Measurements from ENCODE around the gene CEL. TPM values are rescaled to one million over a fixed set of nuclear protein-coding genes. Genes with fewer than 3 reads are reported as not detected.

Gene CEL
- polyA plus RNA-seq, 12 donors = 0.97 to 20.3 (median 1.7) TPM; not detected in 1

DNA sequence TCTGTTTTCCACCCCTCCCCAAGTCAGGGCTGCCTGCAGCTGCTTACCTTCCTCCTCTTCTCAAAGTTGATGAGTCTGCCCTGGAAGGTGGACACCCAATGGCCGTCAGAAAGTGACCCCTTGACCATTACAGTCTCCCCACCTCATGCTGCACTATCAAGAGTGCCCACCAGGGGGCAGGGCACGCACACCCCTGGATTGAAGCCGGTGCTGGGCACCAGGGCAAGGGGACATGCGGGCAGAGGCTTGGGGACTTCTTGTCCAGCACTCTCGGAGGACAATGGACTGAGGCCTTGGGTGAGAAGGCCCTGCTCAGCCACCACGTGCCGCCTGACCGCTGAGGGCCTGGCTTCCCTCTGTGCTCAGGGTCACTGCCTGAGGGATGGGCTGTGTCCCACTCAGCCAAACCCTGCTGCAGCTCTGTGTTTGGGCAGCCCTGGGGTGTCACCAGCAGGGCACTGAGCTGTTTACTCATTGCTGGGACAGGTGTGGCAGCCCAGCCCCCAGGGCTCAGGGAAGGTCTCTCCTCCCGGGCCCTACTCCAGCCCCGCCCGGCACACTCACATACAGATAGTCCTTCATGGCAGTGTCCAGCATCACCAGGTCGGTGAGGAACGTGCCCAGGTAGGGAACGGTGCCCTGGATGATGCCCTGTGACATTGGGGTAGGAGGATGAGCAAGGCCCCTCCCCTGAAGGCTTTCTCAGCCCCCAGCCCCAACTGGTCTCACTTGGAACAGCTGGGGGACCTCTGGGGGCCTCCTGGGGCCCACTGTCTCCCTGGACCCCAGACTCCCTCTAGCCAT is 41.6 kb downstream of the CEL start:
- peak; percentile 42 for DNase-seq

DNA sequence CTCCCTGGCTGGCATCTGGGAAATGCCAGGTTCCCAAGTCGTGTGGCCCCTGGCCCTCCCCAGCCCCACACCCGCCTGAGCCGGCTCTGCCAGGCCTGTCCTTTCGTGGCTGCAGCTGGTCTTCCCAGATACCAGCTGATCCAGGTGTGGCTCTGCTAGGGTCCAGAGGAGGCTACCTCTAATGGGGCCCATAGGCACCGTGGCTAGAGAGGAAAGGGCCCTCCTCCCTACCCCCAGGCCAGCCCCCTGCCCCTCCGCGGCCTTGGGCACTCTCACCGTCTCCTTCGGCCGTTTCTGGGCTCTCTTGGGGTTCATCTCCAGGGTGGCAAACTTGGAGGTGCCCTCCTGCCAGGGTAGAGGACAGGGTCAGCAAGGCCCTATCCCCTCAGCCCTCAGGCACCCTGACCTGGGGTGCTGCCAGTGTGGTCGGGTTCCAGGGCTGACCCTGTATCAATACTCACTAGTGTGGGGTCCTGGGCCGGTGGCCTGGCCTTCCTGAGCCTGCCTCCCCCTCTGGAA is 42.3 kb downstream of the CEL start:
- no peak for DNase-seq

DNA sequence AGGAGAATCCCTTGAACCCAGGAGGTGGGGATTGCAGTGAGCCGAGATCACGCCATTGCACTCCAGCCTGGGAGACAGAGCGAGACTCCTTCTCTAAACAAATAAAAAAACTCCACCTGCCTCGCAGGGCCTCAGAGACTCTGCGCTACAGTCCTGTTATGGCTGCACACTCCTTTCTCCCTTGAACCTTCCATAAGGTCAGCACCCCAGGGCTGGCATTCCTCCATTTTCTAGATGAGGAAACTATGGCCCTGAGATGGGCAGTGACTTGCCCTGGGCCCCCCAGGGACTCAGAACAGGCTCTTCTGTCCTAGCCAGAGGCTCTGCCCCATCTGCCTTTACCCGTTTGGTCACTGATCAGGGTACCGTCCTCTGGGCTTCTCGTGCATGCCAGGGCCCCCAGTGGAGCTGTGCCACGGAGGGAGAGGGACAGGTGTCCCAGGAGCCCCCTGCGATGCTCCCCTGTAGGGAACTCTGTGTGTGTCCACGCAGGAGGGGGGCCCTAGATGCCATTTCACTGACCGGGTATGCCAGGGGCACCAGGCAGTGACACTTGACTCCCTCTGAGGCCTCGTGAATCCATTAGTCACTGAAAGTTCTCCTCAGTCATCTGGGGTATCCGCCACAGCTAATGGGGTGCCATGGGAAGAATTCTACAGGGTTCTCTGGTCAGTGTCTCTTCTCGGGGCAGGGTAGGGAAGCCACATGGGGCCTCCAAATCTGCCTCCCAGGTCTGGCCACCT is 43.1 kb downstream of the CEL start:
- DNase-seq = no peak

DNA sequence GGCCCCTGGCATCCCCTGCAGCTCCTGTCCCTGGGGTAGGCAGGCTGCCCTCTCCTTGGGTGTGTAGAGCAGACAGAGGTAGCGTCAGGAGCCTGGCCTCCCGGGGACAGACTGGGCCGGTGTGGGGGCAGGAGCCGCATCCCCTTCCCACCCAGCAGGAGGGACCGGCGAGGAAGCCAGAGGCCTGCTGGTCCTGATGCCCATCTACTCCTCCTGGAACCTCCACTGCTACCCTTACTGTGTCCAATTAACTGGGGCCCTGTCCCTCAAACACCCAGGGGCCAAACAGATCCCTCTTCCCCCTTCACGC is 43.6 kb downstream of the CEL start:
- no peak for DNase-seq

DNA sequence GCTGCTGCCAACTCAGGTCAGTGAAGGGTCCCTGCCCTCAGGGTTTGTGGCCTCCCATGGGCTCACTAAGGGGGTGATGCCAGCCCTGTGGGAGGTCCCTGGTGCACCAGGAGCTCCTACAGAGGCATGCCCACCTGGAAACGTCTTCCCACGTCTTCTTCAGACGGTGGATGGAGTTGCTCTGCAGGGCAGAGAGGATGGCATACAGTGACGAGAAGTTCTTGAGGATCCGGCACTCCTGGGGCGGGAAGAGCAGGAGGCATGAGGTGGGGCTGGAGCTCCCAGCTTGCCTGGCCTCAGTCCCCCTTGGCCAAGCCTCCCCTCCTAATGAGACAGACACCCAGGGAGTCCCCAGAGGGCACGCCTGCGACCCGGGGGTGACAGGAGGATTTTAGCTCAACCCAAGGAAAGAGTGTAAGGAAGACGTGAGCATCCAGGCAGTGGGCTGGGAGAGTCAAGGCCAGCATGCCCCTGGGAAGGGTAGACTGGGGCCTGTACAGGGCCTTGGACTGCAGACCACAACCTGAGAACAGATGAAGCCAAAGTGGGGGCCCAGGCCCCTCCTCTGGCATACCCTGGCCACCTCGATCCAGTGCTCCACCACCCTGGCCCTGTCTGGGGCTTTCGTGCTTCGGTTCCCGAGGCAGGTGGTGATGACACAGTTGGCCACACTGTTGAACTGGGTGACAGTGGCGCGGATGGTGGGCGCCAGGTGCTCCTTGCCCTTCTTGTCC is 44.9 kb downstream of the CEL start:
- DNase-seq = no peak

DNA sequence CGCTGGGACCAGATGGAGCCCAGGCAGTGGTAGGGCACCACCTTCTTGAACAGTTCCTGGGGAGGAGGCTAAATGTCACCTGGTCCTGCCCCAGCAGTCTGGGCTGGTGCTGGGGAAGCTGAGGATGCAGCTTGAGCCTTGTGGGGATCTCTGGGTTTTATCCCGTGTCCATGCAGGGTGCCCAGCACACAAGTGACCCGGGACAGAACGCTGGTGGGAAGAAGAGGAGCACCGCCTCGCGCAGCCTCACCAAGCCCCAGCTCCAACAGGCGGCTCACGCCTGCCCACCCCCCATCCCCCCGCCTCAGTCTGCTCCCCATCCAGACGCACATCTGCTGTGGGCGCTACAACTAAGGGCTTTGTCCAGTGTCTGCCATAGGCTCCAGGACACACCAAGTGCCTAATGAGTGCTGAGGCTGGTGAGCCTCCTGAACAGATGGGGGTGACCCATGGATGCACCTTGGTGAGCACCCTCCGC is 45.5 kb downstream of the CEL start:
- DNase-seq = no peak

DNA sequence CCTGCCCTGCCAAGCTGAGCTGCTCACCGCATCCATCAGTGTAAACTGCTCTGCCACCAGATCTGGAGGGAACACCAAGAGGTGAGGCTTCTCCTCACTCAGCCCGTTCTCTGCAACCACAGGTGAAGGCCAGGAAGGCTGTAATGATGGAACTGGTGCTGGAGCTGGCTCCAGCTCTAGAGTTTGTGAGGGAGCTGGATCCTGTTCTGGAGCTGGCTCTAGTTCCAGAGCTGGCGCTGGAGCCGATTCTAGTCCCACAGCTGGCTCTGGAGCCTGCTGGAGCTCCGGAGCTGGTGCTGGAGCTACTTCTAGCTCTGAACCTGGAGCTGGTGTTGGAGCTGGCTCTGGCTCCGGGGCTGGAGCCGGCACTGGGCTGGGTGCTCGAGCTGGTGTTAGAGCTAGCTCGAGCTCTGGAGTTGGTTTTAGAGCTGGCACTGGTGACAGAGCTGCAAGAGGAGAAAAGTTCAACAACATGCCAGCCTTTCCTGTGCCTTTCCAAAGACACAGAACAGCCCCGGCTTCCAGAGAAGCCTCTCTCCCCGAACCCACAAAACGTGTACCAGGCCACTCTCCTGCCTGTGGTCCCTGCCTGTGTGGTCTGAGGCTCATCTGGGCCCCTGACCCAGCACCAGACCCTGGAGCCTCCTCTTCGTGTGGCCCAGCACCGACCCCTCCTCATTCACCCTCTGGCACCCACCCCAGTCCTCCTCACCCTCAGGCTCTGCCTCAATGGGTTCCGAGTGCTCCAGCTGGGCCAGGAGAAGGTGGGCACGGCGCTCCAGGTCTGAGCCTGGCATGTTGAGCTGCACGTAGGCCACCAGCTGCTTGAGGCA is 46.4 kb downstream of the CEL start:
- no peak for DNase-seq

DNA sequence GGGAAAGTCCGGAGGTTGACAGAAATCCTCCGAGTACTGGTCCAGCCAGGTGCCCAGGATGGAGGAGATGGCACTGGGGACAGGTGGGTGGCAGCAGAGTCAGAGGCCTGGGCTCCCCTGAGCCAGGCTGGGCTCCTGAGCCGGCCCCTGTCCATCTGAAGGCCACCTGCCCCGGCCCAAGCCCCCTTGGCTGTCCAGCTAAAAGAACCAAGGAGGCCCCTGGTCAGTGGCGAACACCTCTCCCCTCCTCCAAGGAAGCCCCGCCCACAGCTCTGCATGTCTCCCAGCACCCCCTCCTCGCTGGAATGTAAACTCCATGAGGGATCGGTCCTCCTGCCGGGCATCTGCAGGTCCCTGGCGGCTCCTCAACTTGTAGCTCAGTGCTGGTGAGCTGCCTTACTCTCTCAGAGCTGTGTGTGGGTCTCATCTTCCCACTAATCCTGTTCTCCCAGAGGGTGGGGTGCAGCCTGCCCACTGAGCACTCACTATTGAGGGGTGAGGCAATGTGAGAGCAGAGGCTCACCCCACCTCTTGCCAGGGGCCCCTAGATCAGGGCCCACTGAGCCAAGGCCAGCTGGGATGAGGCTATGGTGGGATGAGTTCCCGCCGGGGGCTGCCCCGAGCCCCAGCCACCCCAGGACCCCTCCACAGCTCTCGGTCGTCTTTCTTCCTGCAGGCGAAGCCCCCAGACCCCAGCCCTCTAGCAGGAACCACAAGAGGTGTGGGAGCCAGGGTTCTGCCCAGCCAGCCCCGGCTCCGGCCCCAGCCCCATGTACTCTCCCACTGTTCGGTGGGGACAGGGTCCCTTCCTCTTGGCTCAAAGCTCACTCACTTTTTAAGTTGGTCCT is 47.2 kb downstream of the CEL start:
- DNase-seq = no peak

DNA sequence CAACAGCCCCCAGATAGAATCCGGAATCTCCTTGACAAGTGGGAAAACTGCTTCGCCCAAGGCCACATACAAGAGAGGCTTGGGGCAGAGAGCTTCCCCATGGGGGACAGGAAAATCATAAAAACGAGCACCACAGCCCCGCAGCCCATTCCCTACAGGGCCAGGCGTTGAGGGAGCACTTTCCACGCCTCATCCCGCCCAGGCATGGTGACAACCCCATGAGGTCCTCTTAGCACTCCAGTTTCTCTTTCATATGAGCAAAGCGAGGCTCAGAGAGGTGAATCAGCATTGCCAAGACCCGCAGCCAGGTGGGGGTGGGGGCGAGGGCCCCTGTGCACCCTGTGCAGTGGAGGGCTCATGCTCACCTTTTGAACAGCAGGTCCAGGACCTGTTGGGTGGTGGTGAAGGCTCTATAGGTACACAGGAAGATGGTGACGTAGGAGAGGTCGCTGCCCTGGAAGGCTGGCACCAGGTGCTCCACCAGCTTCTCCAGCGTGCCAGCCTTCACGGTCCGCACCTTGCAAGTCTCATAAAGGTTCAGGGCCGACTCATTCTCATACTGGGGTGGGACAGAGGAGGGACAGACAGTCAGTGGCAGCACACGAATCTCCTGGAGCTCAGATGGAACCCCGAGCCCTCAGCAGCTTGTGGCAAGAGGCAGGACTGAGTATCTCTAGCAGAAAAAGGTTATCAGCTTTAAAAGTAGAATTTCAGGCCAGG is 48.3 kb downstream of the CEL start:
- DNase-seq = no peak

DNA sequence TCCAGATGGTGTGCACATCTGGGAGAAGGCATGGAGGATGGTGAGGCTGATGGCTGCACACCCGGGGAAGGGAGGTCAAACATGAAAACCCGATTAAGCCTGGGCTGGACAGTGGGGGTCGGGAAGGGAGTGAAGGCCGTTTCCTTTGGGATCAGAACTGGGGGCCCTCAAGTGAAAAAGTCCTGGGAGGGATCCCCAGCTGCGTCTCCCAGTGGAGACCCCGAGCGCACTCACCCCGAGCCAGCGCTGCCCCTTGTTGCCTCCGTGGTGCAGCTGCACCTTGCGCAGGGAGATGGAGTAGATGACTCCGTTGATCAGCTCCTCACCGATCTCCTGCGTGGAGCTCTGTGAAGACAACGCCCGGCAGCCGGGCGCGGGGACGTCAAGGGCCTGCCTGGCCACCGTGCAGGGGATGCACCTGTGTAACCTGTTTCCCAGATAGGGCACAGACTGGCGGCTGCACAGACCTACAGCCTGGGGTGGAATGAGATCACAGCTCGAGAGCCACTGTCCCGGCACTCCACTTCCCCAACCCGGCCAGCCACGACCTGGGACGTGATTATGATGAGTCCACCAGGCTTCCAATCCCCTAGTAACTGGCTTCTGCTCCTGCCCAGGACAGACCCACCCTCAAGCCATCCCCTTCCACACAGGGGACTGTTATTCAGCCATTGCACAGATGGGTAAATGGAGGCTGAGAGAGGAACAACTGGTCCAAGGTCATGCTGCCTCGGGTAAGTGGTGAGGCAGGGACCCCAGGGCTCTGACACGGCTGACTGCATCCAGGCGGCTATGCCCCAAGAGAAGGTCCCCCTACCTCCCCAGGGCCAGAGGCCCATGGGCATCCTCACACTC is 50.3 kb downstream of the CEL start:
- DNase-seq = no peak

DNA sequence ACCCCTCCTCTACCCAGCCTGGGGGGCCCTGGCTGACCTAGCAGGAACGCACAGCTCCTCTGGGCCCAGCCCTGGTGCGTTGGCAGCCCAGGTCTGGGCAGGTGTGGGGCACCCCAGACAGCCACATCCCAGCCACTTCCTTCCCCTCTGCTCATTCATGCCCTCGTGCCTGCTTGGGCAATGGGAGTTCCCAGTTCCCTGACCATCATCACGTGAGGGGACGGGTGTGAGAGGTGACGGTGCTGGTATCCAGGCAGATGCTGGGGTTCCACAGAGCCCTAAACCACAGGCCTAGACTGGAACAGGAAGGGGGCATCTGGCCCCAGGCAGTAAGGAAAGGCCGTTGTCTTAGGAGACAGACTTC is 50.9 kb downstream of the CEL start:
- DNase-seq = peak; percentile 29

DNA sequence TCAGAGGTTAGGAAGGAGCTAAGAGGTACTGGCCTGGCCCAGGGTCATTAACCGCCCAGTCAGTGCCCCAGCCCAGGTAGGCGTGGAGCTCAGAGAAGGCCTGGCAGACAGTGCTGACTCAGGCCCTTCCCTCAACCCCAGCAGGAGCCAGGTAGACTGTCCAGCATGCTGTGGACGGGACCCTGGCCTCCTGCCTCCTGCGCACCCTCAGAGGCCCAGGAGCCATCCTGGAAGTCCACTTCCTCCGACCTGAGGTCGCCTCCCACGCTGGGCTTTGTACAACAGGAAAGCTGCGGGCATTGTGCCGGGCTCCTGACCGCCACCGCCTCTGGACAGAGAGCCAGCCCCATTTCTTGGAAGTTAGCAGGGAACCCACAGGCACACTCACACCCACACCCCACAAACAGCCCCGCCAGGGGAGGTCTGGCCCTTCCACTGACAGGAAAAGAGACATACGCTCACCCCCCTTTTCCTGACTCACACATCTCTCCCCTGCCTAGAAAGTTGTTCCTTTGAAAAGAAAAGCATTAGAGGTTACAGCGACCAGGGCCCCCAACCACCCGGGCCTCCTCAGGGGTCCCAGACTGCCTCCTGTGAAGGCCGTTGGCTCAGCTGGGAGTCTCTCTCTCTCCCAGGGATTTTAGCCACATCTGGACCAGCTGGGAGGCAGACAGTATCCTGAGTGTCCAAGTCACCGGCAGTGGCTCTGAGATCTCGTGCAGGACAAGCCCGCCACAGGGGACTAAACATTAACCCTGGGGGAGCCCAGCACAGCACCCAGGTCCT is 51.6 kb downstream of the CEL start:
- DNase-seq = no peak

DNA sequence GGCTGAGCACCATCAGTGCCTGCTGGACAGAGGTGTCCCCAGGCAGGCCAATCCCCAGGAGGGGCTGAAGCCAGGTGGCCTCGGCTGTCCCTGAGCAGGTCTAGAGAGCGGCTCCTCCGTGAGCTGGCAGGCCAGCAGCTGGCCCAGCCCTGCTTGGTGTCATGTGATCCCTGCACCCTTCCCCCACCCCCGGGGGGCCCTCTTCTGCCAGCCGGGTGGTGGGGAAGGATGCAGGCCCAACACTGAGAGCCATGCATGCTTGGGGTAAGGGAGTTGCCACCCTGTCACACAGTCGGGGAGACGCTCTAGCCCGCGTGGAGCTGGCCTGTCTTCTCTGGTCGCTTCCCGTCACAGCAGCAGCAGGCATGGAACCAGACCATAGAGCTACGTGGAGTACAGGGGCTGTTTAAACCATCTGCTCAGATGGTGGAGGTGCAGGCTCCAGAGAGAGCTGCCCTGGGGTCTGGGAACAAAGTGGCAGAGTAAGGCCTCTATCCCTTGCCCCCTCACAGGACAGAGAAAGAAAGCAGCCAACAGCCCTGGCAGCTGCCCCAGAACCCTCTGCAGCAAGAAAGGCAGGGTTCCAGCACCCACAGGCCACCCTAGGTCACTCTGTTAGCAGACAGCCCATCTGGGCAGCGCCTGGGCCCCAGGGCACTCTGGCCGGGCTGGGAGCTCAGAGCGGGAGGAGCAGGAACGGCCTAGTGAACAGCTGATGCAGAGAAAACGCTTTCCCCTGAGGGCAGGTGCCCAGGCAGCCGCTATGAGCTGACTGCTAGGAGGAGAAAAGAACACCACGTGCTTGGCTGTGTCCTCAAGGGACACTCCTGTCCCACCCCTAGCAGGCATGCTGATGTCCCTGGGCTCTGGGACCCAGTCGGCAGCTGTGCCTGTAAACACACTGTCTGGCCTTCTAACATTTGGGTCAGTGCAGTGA is 52.4 kb downstream of the CEL start:
- DNase-seq = peak; percentile 32

DNA sequence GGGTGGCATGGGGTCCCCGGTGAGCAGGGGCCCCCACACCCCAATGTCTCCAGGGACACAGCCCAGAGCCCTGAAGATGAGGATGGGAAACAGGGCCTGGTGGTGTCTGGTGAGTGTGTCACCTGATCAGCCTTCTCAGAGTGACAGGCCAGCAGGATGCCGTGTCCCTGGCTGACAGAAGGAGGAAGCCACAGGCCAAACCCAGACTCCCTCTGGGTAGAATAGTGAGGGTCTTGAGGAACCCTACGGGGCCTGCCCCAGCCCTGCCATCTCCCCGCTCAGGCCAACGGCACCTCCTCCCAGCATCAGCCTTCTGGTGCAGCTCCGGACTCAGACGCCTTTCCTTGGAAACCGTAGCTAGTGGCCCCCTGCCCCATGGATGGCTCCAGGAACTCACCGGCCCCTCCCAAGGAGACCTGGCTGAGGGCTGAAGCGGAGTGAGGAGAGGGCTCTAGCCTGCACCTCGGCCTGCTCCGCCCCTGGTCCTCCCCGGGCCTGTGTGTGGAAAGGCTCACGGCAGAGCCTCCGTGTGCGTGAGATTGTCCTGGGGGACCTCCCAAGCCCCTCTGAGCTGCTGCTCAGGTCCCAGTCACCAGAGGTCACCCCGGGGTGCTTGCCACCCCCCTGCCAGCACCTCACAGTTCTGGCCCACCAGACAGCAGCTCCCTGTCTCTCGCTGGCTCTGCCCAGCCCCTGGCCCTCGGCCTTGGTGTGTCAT is 53.3 kb downstream of the CEL start:
- no peak for DNase-seq

DNA sequence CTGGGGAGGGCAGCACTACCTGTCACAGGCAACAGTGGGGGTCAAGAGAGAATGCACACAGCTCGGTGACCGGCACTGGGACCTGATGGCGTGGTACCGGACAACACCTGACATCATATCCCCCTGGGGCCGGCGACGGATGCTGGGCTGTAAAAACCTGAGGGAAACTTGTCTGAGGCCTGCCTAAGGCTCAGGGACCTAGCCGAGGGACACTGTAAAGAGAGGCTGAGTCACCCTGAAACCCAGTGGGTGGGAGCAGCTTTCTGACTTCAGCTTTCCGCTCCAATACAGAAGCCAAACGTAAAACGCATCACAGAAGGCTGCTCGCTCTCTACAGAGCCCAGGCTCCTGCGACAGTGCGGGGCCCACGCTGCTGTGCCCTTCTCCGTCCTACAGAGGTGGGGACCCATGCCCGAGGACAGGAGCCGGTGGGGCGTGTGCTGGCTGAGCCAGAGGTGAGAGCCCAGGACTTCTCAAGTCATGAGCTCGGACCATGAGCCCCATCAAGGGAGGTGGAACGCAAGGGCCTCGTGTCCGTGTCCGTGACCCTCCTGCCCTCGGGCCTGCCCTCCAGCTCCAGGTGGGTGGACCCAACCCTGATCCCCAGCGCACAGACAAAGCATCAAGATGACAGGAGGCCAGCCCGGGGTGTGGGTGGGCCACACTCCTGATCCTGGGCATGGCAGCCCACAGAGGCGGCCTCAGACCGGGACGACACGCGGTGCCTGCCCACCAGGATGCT is 54.0 kb downstream of the CEL start:
- DNase-seq = no peak
